Upper lobe of left lung (tissue), 6 donors: ENCODE results near the gene TTC28. TPM values are rescaled to one million over a fixed set of nuclear protein-coding genes. Genes with fewer than 3 reads are reported as not detected.

Source experiments
- ATAC-seq, 2 donors: fragments of 200-7000 bp; cut with Tn5 transposase; one replicate each; pipeline ENCODE4 v1.9.1; 2022; ENCODE audit warnings: mild to moderate bottlenecking in 2 of 2, moderate library complexity in 2 of 2; ENCODE audit not compliant: low FRiP score in 2 of 2
- DNase-seq, 2 donors: peaks; one replicate each; pipeline ENCODE4 v3.0.0-alpha.2; 2019 to 2020
- H3K27ac ChIP-seq, 4 donors: fragments of 200-600 bp; sonication (generic); one replicate each; pipeline ENCODE4 v1.5.1; 2016 to 2019
- H3K27me3 ChIP-seq, 4 donors: fragments of 200-600 bp; sonication (generic); one replicate each; pipeline ENCODE4 v1.5.1; 2017 to 2019
- H3K36me3 ChIP-seq, 4 donors: fragments of 200-600 bp; sonication (generic); one replicate each; pipeline ENCODE4 v1.5.1; 2016 to 2019
- H3K4me1 ChIP-seq, 4 donors: fragments of 200-600 bp; sonication (generic); one replicate each; pipeline ENCODE4 v1.5.1; 2018 to 2019
- H3K4me3 ChIP-seq, 4 donors: fragments of 200-600 bp; sonication (generic); one replicate each; pipeline ENCODE4 v1.5.1; 2017 to 2019; ENCODE audit warnings: mild to moderate bottlenecking in 2 of 4, moderate library complexity in 1 of 4
- H3K9me3 ChIP-seq, 4 donors: fragments of 200-600 bp; sonication (generic); one replicate each; pipeline ENCODE4 v1.5.1; 2018 to 2019
- EP300 ChIP-seq, 4 donors: sonication (generic); formaldehyde crosslinking; IDR thresholded peaks; one replicate each; pipeline ENCODE4 v1.5.1; 2017; ENCODE audit warnings: antibody characterized with exemption in 4 of 4, control low read depth in 2 of 4
- POLR2A ChIP-seq, 4 donors: fragments of 450-650 bp; IDR thresholded peaks; one replicate each; pipeline ENCODE4 v1.5.1; 2016 to 2017; ENCODE audit warnings: antibody characterized with exemption in 4 of 4, mild to moderate bottlenecking in 2 of 4
- POLR2AphosphoS5 ChIP-seq, 2 donors: sonication (generic); formaldehyde crosslinking; IDR thresholded peaks; one replicate each; pipeline ENCODE4 v1.5.1; 2017; ENCODE audit warnings: antibody characterized with exemption in 2 of 2
- WGBS, 2 donors: methylation state at CpG; one replicate each; pipeline ENCODE4 v1.1.5; 2017 to 2018; 5-methylcytosine and 5-hydroxymethylcytosine counted together
- total RNA-seq, 6 donors: library from RNA; depleted of rRNA in 4 of 6; stranded (reverse); fragments of >200 nt in 4 of 6; gene quantifications; one replicate each; pipeline versions ENCODE4 v1.1.0 to v1.2.1, GENCODE V29; 2016 to 2021
- TF ChIP-seq, protein P1 (sequence below), 6 experiments: fragments of 450-650 bp in 4 of 6; fragments of 200-600 bp in 2 of 6; sonication (generic) in 2 of 6; IDR thresholded peaks; one replicate each; pipeline ENCODE4 v1.5.1; 2016 to 2019; ENCODE audit warnings: antibody characterized with exemption in 6 of 6
- donor health status: DM: no; HTN: no; CAD: no; lungs with moderate emphysema.
- donor health status: DM: no; HTN: yes; CAD: no; lungs with severe emphysema.

TTC28 gene
- total RNA-seq, 6 donors from 2014 or later, result 30.1 to 69.4 (median 41.4) TPM

DNA sequence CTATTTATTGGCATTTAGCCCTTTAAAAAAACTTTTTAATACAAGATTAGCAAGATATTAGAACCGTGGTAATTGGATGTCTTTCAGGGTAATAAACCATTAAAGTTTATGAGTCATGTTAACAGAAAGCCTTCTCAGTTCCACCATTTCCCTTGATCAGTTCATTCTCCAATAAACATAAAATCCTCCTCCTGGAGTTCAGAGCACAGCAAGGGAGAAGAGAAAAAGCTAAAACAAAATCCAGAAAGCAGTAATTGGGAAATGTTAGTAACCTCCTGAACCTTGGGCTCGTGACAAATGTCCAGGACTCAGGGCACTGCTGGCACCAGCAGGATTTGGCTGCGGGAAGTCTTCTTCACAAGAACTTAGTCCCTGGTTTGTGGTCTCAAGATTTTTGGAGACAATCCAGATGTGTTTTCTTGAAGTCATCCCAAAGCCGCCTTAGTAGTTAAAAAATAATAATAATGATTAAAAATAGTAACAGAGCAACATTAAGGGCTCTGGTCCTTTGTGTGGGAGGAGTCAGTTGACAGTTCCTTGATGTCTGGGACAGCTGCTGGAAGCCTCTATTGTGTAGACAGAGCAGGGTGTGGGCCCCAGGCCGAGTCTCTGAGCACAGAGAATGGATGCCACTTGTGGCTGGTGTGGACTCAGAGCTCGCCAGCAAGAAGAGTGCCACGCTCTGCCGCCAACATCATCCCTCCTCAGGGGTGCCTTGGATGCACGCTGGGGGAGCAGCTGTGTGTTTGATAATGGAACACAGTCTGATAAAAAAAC, 717.2 kb downstream of the TTC28 start:
- no peaks in the 10 kb centered on the region for H3K36me3 ChIP-seq
- H3K4me1 ChIP-seq, result peaks cover 0 to 3% (median 0%) of the 10 kb centered on the region in 4 donors
- ATAC-seq (no peak), DNase-seq (no peak)
- H3K27me3 ChIP-seq, result no peaks in the 10 kb centered on the region
- no peak overlapping the region for H3K27ac ChIP-seq
- TF ChIP-seq EP300 (IDR thresholded peaks at IDR 0.05) (no peak), POLR2A (IDR thresholded peaks at IDR 0.05) (no peak), POLR2AphosphoS5 (IDR thresholded peaks at IDR 0.05) (no peak)
- TF ChIP-seq, protein P1, sequence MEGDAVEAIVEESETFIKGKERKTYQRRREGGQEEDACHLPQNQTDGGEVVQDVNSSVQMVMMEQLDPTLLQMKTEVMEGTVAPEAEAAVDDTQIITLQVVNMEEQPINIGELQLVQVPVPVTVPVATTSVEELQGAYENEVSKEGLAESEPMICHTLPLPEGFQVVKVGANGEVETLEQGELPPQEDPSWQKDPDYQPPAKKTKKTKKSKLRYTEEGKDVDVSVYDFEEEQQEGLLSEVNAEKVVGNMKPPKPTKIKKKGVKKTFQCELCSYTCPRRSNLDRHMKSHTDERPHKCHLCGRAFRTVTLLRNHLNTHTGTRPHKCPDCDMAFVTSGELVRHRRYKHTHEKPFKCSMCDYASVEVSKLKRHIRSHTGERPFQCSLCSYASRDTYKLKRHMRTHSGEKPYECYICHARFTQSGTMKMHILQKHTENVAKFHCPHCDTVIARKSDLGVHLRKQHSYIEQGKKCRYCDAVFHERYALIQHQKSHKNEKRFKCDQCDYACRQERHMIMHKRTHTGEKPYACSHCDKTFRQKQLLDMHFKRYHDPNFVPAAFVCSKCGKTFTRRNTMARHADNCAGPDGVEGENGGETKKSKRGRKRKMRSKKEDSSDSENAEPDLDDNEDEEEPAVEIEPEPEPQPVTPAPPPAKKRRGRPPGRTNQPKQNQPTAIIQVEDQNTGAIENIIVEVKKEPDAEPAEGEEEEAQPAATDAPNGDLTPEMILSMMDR (IDR thresholded peaks at IDR 0.05), result no peak
- no peak overlapping the region for H3K4me3 ChIP-seq
- WGBS, 2 donors, result 63 to 70% methylated on average over 9 of the region's 9 CpGs
- no peaks in the 10 kb centered on the region for H3K9me3 ChIP-seq

DNA sequence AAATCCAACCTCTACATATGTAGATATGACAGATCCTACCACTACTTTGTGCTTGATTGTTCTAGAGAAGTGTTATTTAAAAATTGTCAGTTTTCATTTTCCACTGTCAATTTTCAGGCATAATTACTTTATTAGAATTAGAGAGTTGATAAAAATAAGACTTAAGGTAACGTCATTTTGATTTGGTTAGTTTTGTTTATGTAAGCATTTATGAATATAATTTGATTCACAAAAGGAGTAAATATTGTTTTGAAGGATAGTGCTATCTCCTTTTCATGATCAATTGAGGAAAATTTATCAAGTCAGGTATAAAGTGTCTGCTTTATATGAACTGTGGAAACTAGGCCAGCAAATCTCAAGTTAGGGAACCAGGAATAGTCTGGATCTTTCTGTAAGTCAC, 718.0 kb downstream of the TTC28 start:
- Histone ChIP-seq H3K27ac (no peak overlapping the region), H3K27me3 (no peaks in the 10 kb centered on the region), H3K36me3 (no peaks in the 10 kb centered on the region), H3K9me3 (no peaks in the 10 kb centered on the region), H3K4me3 (no peak overlapping the region), H3K4me1 (peaks cover 0 to 3% (median 0%) of the 10 kb centered on the region in 4 donors)
- DNase-seq, result no peak
- ATAC-seq, result no peak
- WGBS, 2 donors, result 80 to 91% methylated on average over 1 of the region's 1 CpG
- TF ChIP-seq, protein P1 (IDR thresholded peaks at IDR 0.05), result no peak
- TF ChIP-seq EP300 (IDR thresholded peaks at IDR 0.05) (no peak), POLR2AphosphoS5 (IDR thresholded peaks at IDR 0.05) (no peak), POLR2A (IDR thresholded peaks at IDR 0.05) (no peak)

DNA sequence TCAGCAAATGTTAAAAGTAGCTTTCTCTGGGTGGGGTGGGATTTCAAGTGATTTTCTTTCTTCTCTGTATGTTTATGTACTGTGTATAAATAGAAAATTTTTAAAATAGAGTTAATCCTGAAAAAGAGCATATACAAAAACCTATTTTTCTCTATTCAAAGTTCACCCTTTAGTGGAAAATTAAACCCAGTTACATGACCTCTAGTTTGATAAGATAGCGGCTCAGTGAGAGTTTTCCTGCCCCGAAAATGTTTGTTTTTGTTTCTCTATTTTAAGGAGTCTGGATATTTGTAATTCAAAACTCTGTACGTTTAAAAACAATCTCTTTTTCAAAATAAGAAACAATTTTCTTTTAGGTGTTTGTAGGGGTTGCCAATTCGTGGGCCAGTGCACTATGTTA, 718.5 kb downstream of the TTC28 start:
- DNase-seq, result no peak
- no peak overlapping the region for H3K27ac ChIP-seq
- H3K4me3 ChIP-seq, result no peak overlapping the region
- no peaks in the 10 kb centered on the region for H3K27me3 ChIP-seq
- no peaks in the 10 kb centered on the region for H3K9me3 ChIP-seq
- H3K36me3 ChIP-seq, result no peaks in the 10 kb centered on the region
- WGBS, 2 donors, result 83 to 84% methylated on average over 4 of the region's 4 CpGs
- H3K4me1 ChIP-seq, result peaks cover 0 to 3% (median 0%) of the 10 kb centered on the region in 4 donors
- ATAC-seq, result no peak
- TF ChIP-seq POLR2AphosphoS5 (IDR thresholded peaks at IDR 0.05) (no peak), EP300 (IDR thresholded peaks at IDR 0.05) (no peak), POLR2A (IDR thresholded peaks at IDR 0.05) (no peak)
- TF ChIP-seq, protein P1 (IDR thresholded peaks at IDR 0.05), result no peak

DNA sequence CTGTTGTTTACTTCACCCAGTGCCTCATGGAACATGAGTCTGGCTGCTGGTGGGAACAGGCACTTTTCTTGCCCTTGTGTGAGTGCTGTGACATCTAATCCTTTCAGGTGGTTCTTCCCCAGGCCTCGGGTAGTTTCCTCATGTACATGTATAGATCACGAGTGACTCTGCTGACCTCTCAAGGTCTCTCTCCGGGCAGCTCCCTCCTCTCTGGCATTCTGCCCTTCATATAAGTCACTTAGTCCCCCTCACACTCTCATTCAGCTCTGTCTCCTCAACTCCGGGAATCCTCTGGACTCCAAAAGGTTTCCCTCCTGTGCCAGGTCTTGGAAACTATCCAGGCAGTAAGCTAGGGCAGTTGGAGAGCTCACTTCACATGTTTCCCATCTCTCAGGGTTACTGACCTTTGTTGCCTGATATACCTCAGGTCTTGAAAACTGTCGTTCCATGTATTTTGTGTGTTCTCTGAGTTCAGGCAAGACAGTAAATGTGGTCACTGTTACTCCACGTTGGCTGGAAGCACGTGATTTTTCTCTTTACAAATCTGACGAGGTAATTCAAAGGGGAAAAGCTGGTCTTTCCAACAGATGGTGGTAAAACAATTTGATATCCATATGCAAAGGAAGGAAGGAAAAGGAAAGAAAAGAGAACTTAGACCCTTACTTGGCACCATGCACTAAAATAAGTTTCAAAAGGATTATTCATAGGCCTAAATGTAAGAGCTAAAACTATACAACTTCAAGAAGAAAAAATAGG, 720.1 kb downstream of the TTC28 start:
- WGBS, 2 donors, result 59 to 63% methylated on average over 8 of the region's 8 CpGs
- DNase-seq (no peak), ATAC-seq (no peak)
- TF ChIP-seq POLR2AphosphoS5 (IDR thresholded peaks at IDR 0.05) (no peak), EP300 (IDR thresholded peaks at IDR 0.05) (no peak), POLR2A (IDR thresholded peaks at IDR 0.05) (no peak)
- TF ChIP-seq, protein P1 (IDR thresholded peaks at IDR 0.05), result no peak
- H3K4me1 ChIP-seq, result peaks cover 0 to 3% (median 0%) of the 10 kb centered on the region in 4 donors
- H3K9me3 ChIP-seq, result no peaks in the 10 kb centered on the region
- no peaks in the 10 kb centered on the region for H3K36me3 ChIP-seq
- H3K27ac ChIP-seq, result no peak overlapping the region
- no peak overlapping the region for H3K4me3 ChIP-seq
- H3K27me3 ChIP-seq, result no peaks in the 10 kb centered on the region
